OCI-M2 (cell line): ENCODE data around the gene TPM2.
"Not testable (repeated sequence)": the region's sequence is repeated elsewhere in the genome, so short reads cannot be mapped to it uniquely, and the experiment has no call there.

Experiments
- DNase-seq: peaks from one replicate; lab custom pipeline; 2025; ENCODE audit not compliant: unreplicated experiment; lab: John Stamatoyannopoulos, UW

TPM2 gene

DNA sequence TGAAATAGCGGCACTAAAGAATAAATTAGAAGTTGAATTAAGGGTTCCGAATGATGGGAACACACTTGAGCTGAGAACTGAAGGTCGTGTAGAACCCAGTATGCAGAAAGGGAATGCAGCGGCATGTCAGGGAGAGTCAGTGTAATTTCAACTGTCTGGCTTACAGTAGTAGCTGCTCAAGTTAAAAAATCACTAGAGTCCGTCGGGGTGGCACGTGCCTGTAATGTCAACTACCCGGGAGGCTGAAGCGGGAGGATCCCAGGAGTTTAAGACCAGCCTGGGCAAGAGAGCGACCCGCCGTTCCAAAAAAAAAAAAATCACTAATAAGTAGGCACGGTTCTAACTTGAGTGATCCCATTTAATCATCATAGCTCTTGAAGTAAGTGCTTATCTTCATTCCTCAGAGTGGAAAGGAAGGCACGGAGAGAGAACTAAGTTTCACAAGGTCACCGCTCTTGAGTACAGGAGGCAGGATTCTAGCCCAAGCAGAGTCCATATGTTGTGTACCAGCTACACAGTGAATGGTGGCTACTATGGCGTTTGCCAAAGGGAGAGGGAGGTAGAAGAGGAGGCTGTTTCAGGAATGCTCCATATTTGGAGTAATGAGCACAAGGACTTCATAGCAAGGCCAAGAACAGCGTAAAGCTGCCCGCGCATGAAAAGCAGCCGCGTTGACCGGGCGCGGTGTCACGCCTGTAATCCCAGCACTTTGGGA lies 32.7 kb downstream of the TPM2 start:
- no peak for DNase-seq

DNA sequence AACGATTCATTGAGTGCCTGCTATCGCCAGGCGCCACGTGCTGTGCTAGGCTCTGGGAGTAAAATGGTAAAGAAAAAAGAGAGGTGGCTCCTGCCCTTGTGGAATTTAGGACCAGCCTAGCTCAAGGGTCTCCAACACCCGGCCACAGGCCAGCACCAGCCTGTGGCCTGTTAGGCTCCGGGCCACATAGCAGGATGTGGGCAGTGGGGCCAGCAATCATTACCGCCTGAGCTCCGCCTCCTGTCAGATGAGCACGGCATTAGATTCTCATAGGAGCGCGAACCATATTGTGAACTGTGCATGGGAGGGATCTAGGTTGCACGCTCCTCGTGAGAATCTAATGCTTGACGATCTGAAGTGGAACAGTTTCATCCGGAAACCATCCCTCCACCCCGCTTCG lies 33.4 kb downstream of the TPM2 start:
- no peak for DNase-seq

DNA sequence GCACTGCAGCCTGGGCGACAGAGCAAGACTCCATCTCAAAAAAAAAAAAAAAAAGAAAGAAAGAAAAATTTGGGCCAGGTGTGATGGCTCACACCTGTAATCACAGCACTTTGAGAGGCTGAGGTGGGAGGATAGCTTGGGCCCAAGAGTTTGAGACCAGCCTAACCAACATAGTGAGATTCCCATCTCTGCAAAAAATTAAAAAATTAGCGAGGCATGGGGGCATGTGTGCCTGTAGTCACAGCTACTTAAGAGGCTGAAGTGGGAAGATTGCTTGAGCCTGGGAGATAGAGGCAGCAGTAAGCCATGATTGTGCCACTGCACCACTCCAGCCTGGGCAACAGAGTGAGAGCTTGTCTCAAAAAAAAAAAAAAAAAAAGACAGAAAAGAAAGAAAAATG lies 36.1 kb downstream of the TPM2 start:
- DNase-seq, result no peak

DNA sequence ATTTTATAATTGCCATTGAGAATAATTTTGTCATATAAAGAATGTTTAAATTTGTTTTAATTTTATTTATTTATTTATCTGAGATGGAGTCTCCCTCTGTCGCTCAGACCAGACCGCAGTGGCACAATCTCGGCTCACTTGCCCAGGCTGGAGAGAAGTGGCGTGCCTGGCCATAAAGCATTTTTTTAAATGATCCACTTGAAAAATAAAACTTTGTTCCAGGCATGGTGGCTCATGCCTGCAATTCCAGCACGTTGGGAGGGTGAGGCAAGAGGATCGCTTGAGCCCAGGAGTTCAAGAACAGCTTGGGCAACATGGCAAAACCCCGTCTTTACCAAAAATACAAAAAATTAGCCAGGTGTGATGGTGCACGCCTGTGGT lies 36.9 kb downstream of the TPM2 start:
- DNase-seq, result no peak

DNA sequence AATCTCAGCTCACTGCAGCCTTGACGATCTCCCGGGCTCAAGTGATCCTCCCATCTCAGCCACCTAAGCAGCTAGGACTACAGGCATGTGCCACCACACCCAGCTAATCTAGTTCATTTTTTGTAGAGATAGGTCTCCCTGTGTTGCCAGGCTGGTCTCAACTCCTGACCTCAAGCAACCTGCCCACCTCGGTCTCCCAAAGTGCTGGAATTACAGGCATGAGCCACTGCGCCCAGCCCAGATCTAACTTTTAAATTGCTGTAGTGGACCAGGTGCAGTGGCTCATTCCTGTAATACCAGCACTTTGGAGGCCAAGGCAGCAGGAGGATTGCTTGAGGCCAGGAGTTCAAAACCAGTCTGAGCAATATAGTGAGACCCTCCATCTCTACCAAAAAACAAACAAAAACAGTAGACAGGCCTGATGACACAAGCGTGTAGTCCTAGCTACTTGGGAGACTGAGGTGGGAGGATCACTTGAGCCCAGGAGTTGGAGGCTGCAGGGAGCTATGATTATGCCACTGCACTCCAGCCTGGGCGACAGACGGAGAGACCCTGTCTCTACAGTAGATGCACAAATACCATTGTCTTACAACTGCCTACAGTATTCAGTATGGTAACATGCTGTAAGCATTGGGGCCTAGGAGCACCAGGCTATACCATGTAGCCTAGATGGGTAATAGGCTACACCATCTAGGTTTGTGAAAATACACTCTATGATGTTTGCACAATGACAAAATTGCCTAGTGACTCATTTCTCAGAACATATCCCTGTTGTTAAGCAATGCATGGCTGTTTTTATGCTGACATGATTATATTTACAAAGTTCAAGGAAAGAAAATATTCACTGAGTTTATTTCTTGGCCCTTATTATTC lies 37.5 kb downstream of the TPM2 start:
- DNase-seq, result no peak

DNA sequence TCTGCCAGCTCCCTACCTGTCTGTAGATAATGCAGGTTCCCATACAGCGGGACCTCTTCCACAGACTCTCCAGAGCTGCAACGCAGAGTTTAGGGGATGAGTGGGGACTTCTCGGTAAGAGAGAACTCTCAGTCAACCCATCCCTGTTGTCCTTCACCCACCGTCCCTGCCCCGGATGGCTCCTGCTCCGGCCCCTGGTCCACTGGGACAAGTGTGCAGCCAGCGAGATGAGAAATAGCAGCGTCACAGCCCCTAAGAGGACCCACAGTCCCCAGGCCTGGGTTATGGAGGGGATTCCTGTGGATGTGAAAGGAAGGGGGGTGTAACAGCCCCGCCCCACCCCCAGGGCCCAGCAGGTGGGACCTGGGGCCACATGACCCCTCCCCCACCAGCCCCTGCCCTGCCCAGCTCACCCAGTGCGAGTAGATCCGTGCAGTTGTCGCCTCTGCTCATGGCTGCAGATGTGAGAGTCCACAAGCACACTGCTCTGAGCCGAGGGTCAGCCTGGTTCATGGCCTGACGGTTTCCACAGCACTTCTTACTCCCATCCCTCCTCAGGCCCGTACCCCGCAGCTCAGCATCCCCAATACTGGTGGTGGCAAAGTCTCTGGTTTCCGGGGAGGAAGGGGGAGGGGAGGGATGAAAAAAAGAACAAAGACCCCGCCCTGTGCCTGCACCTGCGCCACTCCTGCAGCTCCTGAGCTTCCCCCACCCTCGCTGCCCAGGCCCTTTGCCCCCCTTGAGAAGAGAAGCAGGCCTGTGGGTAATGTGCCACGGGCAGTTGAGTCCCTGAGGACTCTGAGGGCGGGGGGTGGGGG lies 39.2 kb downstream of the TPM2 start, which contains the start of gene SIT1:
Gene SIT1, minus strand, starts transcription at position 591 of the 818 bp plus-strand sequence. Its CDS starts 78 bp downstream, at position 513.
- DNase-seq, result no peak

DNA sequence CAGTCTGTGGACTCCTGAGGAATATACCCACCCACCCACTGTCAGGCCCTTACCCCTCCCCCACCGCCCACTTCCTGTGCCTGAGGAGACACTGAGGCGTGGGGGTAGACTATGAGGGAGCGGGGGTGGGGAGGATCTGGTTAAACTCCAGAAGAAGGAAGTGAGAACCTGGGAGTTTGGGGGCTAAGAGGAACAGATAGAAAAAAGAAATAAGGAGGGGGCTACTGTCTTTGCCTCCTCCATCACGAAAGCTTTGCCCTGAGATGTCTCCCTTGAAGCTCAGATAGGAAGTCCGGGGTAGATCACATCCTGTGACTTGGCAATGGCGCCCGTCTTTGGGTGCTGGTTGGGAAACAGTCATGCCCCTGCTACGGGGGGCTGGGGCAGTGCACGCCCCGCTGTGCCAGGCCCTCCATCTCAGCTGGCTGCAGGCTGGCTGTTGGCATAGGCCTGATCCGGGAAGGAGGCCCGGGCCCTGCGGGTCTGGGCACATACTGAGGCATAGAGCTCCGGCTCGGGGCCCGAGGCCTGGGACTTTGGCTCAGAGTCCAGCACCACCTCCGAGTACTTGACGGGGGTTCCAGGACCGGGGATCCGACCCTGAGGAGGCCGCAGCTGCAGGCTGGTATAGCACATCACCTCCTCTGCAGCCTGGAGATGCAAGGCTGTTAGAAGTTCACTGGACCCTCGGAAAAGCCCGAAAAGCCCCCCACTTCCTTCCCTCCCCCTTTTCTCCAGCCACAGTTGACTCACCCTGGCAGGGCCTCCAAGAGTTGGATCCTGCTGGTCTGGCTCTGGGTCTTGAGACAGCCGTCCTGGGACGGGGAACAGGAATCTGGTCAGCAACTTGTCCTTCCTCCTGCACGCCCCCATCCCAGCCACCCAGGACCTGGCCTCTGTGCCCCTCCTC lies 40.0 kb downstream of the TPM2 start:
- no peak for DNase-seq

DNA sequence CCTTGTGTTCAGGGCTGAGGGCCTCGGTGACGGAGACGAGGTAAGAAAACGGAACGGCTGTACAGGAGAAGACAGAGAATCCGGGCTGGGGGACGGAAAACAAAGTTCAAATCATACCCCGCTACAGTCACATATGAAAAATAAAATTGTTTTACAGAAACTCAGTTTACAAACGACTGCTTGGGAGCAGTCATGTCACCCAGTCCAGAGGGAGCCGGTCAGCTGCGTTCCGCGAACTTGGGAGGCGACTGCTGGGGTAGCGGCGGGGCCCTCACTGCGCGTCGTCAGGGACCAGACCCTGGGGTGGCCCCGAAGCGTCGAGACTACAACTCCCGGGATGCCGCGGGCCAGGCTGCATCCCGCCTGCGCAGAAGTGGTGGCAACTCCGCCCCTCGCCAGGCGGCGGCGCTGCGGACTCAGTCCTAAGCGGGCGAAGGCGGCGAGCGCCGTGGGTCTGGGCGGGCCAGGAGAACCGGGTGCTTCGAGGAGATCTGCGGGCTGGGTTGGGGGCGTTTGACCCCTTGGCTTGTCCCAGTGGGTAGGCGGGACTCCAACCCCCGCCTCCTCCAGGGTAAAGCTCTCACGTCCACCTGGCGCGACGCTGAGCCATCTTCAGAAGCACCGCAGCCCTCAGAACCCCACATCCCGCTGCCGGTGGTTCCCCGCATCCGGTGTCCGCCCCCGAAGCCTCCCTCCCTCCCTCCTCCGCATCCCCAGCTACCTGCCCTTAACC lies 43.0 kb downstream of the TPM2 start:
- DNase-seq, result peak; percentile 41

DNA sequence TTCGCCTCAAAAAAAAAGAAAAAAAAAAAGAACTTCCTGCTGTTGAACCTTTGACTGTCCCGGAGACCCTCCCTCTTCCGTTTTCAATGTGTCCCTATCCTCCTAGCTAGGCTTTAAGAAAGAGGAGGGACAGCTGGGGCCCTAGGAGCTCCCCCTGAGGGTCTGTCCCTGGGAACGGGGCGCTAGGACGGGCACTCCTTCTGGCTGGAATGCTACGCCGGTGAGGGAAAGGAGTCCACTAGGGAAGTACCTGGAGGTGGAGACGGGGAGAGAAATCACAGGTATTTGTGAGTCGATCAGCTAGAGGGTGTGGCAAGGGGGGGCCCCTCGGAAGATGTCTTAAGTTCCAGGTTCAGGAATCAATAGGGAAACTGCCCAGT lies 43.6 kb downstream of the TPM2 start:
- peak; percentile 25 for DNase-seq

DNA sequence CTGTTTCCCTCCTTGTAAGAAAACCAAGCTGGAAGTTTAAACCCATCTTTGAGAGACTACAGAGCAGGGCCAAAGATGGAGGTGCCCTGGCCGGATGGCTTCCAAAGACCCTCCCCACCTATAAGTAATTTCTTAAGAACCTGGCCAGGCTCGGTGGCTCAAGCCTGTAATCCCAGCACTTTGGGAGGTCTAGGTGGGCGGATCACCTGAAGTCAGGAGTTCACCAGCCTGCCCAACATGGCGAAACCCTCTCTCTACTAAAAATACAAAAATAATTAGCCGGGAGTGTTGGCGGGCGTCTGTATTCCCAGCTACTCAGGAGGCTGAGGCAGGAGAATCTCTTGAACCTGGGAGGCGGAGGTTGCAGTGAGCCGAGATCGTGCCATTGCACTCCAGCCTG lies 44.0 kb downstream of the TPM2 start:
- DNase-seq, result not testable (repeated sequence)

DNA sequence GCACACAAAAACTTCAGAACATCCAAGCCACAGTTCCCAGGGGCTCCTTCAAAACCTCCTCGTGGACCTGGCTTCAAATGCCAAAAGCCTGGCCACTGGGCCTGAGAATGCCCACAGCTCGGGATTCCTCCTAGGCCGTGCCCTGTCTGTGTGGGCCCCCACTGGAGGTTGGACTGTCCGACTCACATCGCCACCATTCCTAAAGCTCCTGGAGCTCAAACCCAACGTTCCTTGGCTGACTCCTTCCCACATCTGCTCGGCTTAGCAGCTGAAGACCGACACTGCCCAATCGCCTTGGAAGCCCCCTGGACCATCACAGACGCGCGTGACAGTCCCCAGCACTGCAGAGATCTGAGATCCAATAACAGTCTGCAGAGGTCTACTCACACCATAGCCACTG lies 46.7 kb downstream of the TPM2 start:
- DNase-seq, result no peak

DNA sequence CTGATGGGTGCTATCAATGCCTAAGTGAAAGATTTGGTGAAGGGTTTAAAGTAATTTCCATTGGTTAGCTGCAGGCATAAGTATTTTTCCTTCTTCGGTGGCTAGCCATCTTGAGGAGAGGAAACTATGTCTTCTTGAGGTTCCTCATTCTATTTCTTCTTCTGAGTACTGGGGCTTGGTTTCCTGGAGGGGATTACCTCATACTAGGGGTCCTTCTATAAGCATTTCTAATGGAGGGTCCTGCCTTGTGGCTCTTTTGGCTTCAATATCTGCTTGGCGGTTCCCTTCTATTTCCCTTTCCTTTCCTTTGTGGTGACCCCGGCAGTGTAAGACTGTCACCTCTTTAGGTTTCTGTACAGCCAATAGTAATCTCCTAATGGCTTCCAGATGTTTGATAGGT lies 48.2 kb downstream of the TPM2 start:
- DNase-seq, result not testable (repeated sequence)

DNA sequence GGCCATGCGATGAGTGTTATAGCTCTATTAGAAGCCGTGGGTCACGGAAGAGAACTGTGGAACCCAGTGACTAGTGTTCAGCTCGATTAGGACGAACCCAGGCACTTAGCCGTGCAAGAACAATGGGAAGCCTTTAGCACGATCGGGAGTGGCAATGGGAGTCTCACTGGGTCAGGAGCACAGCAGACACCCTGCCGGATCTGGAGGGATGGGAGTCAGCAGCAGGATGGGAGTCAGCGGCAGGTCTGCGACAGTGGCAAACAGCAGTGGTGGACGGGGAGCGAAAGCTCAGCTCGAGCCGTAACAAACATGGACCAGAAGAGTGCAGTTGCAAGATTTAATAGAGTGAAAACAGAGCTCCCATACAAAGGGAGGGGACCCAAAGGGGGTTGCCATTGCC lies 49.3 kb downstream of the TPM2 start:
- not testable (repeated sequence) for DNase-seq

DNA sequence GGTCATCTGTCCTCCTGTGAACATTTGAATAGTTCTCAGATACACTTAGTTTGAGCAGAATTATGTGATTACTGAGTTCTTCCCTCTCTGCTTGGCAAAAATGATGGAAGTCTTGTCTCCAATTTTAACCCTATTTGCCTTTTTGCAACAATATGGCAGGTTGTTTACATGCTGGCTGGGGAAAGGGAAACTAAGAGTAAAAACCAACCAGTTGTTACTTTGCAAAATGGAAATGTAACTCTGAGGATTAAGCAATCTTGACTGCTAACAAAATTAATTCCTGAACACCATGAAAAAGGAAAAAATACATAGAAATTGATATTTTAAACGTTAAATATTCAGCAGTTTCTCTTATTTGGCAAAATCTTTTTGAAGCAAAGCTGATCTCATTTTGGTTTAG lies 50.1 kb downstream of the TPM2 start:
- DNase-seq, result no peak

DNA sequence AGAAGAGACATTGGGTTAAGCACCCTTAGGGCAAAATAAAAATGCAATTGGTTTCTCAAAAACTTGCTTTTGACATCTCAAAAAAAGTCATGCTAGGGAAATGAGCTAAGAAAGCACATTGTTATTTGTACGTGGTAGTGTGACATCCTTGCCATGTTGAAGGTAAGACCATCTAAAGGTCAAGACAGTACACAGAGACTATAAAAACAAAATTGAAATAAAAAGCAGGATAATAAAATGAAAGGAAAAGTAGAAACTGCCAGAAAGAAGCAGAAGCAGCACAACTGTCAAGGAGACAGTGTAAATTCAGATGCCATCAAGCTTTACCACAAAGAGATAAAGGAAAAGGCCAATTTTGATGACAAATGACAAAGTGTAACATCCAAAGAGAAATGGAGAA lies 50.5 kb downstream of the TPM2 start:
- DNase-seq, result not testable (repeated sequence)

DNA sequence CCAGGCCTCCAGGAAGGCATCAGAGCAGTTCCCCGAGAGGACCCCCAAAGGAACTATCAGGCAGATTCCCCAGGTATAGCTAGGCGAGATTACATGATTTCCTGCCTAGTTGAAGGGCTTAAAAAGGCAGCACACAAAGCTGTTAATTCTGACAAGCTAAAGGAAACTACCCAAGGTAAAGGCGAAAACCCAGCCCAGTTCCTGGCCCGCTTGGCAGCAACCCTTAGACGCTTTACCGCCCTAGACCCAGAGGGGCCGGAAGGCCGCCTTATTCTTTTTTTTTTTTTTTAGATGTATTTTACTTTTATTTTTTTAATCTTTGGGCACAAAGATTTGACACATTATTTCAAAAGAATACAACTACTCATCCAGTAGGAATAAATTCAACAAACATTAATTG lies 51.0 kb downstream of the TPM2 start:
- not testable (repeated sequence) for DNase-seq

DNA sequence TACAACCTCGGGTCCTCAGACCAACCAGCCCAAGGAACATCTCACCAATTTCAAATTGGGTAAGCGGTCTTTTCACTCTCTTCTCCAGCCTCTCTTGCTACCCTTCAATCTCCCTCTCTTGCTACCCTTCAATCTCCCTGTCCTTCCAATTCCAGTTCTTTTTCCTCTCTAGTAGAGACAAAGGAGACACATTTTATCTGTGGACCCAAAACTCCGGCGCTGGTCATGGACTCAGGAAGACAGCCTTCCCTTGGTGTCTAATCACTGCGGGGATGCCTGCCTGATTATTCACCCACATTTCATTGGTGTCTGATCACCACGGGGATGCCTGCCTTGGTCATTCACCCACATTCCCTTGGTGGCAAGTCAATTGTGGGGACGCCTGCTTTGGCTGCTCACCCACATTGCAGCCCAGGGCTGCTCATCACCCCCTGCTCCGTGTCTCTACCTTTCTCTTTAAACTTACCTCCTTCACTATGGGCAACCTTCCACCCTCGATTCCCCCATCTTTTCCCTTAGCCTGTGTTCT lies 52.2 kb downstream of the TPM2 start:
- DNase-seq, result not testable (repeated sequence)

DNA sequence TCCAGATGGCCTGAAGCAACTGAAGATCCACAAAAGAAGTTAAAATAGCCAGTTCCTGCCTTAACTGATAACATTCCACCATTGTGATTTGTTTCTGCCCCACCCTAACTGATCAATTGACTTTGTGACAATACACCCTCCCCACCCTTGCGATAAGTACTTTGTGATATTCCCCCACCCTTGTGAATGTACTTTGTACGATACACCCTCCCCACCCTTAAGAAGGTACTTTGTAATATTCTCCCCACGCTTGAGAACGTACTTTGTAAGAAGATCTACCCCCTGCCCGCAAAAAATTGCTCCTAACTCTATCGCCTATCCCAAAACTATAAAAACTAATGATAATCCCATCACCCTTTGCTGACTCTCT lies 52.9 kb downstream of the TPM2 start:
- DNase-seq, result not testable (repeated sequence)

DNA sequence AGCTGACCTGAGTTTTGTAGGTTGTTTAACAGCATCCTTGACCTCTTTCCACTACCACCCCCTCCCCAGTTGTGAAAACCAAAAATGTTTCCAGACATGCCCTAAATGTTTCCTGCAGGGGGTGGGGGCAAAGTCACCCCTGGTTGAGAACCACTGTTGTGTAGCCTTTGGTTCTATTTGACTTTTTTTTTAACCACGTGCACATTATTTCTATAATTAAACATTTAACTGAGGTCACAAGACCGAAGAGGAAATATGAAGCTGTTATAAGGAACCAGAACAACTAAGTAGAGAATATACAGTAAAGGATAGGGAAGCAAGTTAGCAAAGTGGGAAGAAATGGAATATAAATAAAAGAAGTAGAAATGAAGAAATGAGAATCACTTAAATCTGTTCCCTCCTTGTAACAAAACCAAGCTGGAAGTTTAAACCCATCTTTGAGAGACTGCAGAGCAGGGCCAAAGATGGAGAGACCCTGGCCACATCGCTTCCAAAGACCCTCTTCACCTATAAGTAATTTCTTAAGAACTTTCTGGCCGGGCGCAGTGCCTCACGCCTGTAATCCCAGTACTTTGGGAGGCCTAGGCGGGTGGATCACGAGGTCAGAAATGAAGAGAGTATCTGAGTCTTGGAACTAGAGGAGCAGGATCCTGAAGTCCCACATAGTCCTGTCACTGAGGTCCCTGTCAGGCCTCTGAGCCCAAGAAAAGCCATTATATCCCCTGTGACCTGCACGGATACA lies 53.4 kb downstream of the TPM2 start:
- DNase-seq, result no peak
